Motor neuron (in vitro differentiated cells): ENCODE measurements around the gene TMEM43. TPM values are rescaled to one million over a fixed set of nuclear protein-coding genes. Genes with fewer than 3 reads are reported as not detected.

Source experiments
- ATAC-seq, 8 experiments: fragments of 200-7000 bp; cut with Tn5 transposase; replicated peaks in 6 of 8; 2 replicates each; pipeline ENCODE4 v1.8.0; 2021; ENCODE audit warnings: mild to moderate bottlenecking in 8 of 8, moderate library complexity in 8 of 8
- H3K27ac ChIP-seq, 2 donors: fragments of 250-450 bp; sonication (Bioruptor Pico); 2 replicates each; pipeline ENCODE4 v1.9.0; 2021; ENCODE audit warnings: antibody characterized with exemption in 2 of 2, mild to moderate bottlenecking in 2 of 2, moderate library complexity in 1 of 2
- H3K4me1 ChIP-seq, 2 donors: fragments of 250-450 bp; sonication (Bioruptor Pico); replicated peaks in 1 of 2; 2 replicates each; pipeline ENCODE4 v1.6.1; 2021; ENCODE audit warnings: antibody characterized with exemption in 2 of 2, mild to moderate bottlenecking in 2 of 2, moderate library complexity in 1 of 2
- H3K4me3 ChIP-seq, 5 donors: fragments of 250-450 bp; sonication (Bioruptor Pico); 2 replicates each; pipeline ENCODE4 v1.9.0; 2021; ENCODE audit warnings: antibody characterized with exemption in 5 of 5, mild to moderate bottlenecking in 5 of 5, moderate library complexity in 4 of 5
- WGBS, 10 experiments: fragments of 450-650 bp; shearing (Covaris generic); methylation state at CpG; one replicate each; pipeline ENCODE4 v1.0.0; 2022; 5-methylcytosine and 5-hydroxymethylcytosine counted together
- in situ Hi-C, 9 experiments: fragments of 400-800 bp; cut with MboI; loops; one replicate each; pipeline ENCODE4 v1.15.0; 2021; ENCODE audit warnings: low sequenced_read_pairs in 9 of 9, low pct_unique_long_range_greater_than_20kb in 2 of 9; ENCODE audit not compliant: unreplicated experiment in 9 of 9
- total RNA-seq, 8 experiments: library from RNA; unstranded; fragments of 300-600 nt; gene quantifications; 2 replicates each; pipeline versions ENCODE4 v1.2.3 to v1.2.4, GENCODE V29; 2022

TMEM43 gene
- total RNA-seq, 8 experiments from 2014 or later, result 27.7 to 81.8 (median 48.6) TPM

DNA sequence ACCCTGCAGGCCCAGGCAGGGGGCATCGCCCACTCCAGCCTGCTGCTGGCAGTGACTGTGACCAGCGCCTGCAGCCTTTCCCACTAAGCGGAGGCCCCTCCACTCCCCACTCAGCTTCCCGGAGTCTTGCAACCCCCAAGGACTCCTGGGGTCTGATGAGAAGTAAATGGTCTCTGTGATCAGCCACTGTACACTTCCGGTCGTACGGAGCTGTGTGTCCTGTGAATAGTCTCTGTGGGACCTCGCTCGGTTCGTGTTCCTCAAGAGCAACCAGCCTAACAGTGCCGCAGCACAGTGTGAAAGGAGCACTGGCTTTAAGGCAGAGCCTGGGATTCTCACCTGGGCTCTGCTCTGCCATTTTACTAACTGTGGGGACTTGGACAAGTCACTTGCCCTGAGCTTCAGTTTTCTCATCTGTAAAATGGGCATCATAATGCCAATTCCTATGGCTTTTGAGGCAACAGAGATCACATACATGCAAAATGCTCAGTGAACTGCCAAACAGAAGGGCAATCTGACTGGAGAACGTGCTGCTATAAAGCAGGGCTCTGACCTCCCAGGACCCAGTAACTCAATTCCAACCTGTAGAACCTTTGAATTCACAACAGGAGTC, 26.7 kb downstream of the TMEM43 start:
- ATAC-seq, result no peak
- Histone ChIP-seq H3K27ac (no peak overlapping the region), H3K4me3 (no peak overlapping the region), H3K4me1 (no peaks in the 10 kb centered on the region)
- 67 to 100% (median 96%) methylated on average over 1 to 11 of the region's 12 CpGs; no CpG with 5 or more reads in 4 of the 10 experiments for WGBS, 10 experiments
- in situ Hi-C loops, result no loop called here

DNA sequence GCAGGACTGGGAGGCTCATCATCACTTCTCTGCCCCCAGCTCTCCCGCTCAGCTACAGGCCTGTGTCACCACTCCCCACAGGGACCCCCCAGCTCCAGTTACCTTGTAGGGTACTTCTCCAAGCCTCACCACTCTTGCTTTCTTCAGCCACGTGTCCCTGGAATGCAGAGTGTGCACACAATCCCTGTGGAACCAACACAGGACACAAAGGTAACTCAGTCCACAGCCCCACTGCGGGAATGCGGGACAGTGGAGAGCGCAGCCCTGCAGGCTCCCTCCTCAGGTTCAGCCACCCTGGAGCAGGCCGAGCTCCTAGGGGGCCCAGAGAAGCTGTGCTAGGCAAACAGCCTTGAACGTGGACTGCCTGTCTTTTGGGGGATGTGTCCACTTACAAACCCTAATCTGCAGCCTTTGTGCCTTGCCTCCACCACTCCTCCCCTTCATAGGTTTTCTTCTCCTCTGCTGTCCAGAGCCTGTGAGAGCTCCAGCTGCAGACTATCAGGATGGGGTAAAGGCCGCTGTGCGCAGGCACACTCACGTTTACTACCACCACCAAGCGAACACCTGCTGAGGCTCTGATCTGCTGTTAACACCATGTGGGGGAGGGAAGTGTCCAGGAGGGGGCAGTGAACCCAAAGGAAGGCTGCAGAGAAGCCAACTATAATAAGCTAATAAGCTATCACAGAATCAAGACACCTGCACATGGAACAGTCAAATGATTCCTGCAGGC, 27.5 kb downstream of the TMEM43 start:
- no peak for ATAC-seq
- 65 to 92% (median 82%) methylated on average over 2 to 6 of the region's 11 CpGs; no CpG with 5 or more reads in 3 of the 10 experiments for WGBS, 10 experiments
- H3K4me3 ChIP-seq, result no peak overlapping the region
- in situ Hi-C loops, result no loop called here
- no peaks in the 10 kb centered on the region for H3K4me1 ChIP-seq
- no peak overlapping the region for H3K27ac ChIP-seq

DNA sequence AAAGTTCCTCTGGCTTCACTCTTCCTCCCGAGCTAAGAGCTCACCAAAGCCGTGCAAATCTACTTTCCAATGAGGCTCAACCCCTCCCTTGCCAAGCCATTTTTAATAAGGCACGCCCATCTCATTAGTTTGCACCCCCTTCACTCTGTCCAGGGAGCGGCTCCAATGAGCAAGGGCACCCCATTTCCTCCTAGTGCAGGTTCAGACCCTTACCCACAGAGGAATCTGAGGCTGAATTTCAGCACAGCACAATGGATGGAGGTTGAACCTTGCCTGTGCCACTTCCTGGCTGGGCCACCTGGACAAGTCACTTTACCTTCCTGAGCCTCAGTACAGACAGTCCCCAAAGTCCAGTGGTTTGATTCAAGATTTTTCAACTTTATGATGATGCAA, 28.1 kb downstream of the TMEM43 start:
- no peak for ATAC-seq
- no peak overlapping the region for H3K4me3 ChIP-seq
- H3K4me1 ChIP-seq, result no peaks in the 10 kb centered on the region
- in situ Hi-C loops, result no loop called here
- WGBS, 10 experiments, result 67 to 100% (median 91%) methylated on average over 1 to 3 of the region's 4 CpGs; no CpG with 5 or more reads in 2 of the 10 experiments
- H3K27ac ChIP-seq, result no peak overlapping the region

DNA sequence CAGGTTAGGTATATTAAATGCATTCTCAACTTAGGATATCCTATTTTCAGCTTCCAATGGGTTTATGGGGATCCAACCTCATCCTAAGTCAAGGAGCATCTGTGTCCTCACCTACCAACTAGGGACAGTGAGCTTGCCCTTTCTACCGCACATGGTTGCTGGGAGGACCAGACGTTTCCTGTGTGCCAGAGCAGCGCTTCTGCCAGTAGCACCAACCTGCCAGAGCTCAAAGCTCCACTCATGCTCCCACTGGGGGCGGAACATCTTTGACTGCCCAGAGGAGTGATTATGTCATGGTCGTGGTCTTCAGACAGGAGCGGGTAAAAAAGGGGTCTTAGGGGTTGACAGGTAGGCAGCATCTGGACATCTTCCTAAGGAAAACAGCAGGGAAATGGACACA, 28.8 kb downstream of the TMEM43 start:
- 93 to 100% (median 100%) methylated on average over 1 to 3 of the region's 6 CpGs; no CpG with 5 or more reads in 6 of the 10 experiments for WGBS, 10 experiments
- H3K27ac ChIP-seq, result no peak overlapping the region
- H3K4me1 ChIP-seq, result no peaks in the 10 kb centered on the region
- in situ Hi-C loops, result no loop called here
- ATAC-seq, result no peak
- H3K4me3 ChIP-seq, result no peak overlapping the region

GRCh38 chr3:14154276-14154675, 29.4 kb downstream of the TMEM43 start:
- Histone ChIP-seq H3K4me3 (no peak overlapping the region), H3K27ac (no peak overlapping the region), H3K4me1 (no peaks in the 10 kb centered on the region)
- 50 to 100% (median 93%) methylated on average over 2 to 5 of the region's 5 CpGs; no CpG with 5 or more reads in 2 of the 10 experiments for WGBS, 10 experiments
- in situ Hi-C loops, result no loop called here
- peak in 4 of 8 experiments; percentile 29 to 83 (median 71) for ATAC-seq

DNA sequence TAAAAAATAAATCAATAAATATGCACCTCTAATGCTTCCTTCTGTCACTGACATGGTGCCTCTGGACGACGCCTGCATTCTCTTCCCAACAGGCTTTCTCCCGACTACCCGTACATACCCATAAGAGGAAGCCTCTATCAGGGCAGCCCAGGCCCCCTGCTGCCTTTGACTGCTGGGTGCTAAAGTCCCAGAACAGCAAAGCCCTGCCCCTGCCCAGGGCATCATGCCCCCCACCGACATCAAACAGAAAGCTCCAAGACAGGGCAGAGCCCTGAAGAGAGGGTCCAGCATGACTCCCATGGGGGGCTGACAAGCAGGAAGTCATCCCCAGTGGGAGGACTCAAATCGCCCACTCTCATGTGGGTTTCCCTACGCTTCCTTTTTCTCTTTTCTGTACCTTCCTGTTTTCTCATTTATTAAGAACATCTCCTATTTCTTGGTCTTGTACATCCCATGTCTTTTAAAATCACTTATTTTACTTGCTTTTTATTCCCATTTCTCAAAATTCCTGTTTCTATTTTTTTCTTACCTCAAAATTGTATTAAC, 30.1 kb downstream of the TMEM43 start:
- no peak overlapping the region for H3K4me3 ChIP-seq
- 80 to 100% (median 97%) methylated on average over 1 to 5 of the region's 7 CpGs for WGBS, 10 experiments
- in situ Hi-C loops, result no loop called here
- no peak for ATAC-seq
- H3K4me1 ChIP-seq, result no peaks in the 10 kb centered on the region
- H3K27ac ChIP-seq, result no peak overlapping the region

DNA sequence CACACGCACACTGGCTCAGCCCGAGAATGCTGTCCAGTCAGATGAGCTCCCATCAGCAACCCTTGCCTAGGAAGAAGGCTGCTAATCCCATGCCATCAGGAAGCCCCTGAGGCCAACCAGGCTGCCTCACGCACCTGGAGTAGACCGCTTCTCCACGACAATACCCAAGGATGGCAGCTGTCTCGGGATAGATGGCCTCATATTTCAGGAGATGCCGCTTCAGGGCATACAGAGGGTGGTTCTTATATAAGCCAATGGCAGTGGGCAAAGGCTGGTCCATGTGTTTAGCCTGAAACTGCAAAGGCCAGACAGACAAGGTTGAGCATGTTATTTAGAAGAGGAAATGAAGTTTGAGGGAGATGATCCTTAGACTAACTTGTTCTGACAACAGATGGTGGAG, 31.3 kb downstream of the TMEM43 start:
- Histone ChIP-seq H3K4me3 (no peak overlapping the region), H3K27ac (no peak overlapping the region), H3K4me1 (no peaks in the 10 kb centered on the region)
- 72 to 100% (median 94%) methylated on average over 2 to 5 of the region's 7 CpGs; no CpG with 5 or more reads in 1 of the 10 experiments for WGBS, 10 experiments
- in situ Hi-C loops, result no loop called here
- ATAC-seq, result no peak

- in situ Hi-C loops, result no loop called here
- no peak overlapping the region for H3K4me3 ChIP-seq
- 80 to 100% (median 96%) methylated on average over 1 to 11 of the region's 13 CpGs; no CpG with 5 or more reads in 1 of the 10 experiments for WGBS, 10 experiments
- H3K4me1 ChIP-seq, result no peaks in the 10 kb centered on the region
- no peak overlapping the region for H3K27ac ChIP-seq
- no peak for ATAC-seq
Measured at GRCh38 chr3:14156843-14157561, 32.1 kb downstream of the TMEM43 start.

DNA sequence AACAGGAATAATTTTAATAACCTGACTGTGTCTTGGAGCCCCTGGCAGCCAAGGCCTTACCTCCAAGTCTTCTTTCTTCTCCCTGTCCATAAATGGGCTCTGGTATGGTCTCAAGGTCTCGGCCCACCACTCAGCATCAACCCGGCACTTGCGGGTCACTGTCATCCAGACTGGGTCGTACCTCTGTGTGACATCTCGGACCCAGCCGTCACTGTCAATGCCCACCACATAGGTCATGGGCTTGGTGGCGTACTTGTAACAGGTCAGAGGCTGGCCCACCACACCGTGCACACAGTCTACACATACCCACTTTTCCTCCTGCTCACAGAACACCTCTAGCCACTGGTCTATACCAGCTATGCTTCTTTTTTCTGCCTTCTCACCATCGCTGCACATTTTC, 33.1 kb downstream of the TMEM43 start:
- H3K27ac ChIP-seq, result no peak overlapping the region
- WGBS, 10 experiments, result 84 to 100% (median 97%) methylated on average over 1 to 9 of the region's 9 CpGs; no CpG with 5 or more reads in 5 of the 10 experiments
- H3K4me1 ChIP-seq, result no peaks in the 10 kb centered on the region
- no peak for ATAC-seq
- H3K4me3 ChIP-seq, result no peak overlapping the region
- in situ Hi-C loops, result no loop called here

DNA sequence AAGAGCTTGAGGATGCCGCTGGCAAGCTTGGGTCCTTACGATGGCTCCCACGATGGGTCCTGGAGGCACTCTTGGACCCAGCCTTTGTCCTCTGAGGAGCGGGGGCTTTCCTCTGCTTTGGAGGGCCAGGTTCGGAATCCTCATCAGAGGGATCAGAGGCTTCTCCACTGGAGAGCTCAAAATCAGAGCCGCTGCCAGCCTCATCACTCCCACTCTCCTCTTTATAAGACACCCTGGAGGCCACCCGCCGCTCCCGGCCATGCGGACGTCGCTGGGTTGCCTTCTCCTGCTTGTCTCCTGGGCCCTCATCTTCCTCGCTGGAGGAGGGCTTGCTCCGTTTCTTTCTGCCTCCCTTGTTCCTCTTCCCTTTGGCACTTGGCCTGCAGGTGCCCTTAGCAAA, 33.5 kb downstream of the TMEM43 start:
- no peak for ATAC-seq
- H3K27ac ChIP-seq, result no peak overlapping the region
- H3K4me3 ChIP-seq, result no peak overlapping the region
- WGBS, 10 experiments, result 85 to 100% (median 99%) methylated on average over 1 to 10 of the region's 14 CpGs; no CpG with 5 or more reads in 2 of the 10 experiments
- in situ Hi-C loops, result no loop called here
- H3K4me1 ChIP-seq, result no peaks in the 10 kb centered on the region

DNA sequence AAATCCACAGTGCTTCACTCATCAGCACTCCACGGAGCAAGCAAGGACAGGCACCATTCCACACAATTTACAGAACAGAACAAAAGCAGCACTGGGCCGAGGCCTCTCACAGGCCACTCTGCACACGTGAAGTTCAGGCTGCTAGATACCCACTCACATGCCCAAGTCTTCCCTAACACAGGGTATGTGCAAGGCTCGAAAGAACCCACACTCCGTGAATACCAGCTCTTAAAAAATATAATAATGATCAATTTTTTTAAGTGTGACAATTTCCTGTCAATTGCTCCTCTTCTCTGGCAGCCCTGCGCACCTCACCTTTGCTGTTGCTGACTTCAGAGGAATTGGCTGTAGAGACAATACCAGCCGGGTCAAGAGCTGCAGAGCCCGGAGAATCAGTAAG, 34.6 kb downstream of the TMEM43 start:
- in situ Hi-C loops, result no loop called here
- 87 to 100% (median 94%) methylated on average over 1 to 5 of the region's 8 CpGs; no CpG with 5 or more reads in 1 of the 10 experiments for WGBS, 10 experiments
- no peak for ATAC-seq

DNA sequence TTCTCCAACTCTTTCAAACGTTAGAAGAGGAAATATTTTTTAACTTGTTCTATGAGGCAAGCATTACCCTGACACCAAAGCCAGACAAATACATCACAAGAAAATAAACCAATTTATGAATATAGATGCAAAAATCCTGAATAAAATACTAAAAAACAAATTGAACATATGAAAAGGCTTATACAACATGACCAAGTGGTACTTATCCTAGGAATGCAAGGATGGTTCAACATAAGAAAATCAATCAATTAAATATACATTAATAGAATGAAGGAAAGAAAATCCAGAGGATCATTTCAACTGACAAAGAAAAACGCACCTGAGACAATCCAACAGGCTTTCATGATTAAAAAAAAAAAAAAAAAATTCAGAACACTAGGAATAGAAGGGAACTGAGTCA, 36.4 kb downstream of the TMEM43 start:
- in situ Hi-C loops, result no loop called here
- WGBS, 10 experiments, result 80 to 100% (median 98%) methylated on average over 1 to 2 of the region's 2 CpGs
- Histone ChIP-seq H3K4me3 (no peak overlapping the region), H3K4me1 (no peaks in the 10 kb centered on the region), H3K27ac (no peak overlapping the region)
- ATAC-seq, result no peak

More for the DNA sequence above, 34.6 kb downstream of the TMEM43 start:
- no peak overlapping the region for H3K4me3 ChIP-seq
- no peaks in the 10 kb centered on the region for H3K4me1 ChIP-seq
- H3K27ac ChIP-seq, result no peak overlapping the region

DNA sequence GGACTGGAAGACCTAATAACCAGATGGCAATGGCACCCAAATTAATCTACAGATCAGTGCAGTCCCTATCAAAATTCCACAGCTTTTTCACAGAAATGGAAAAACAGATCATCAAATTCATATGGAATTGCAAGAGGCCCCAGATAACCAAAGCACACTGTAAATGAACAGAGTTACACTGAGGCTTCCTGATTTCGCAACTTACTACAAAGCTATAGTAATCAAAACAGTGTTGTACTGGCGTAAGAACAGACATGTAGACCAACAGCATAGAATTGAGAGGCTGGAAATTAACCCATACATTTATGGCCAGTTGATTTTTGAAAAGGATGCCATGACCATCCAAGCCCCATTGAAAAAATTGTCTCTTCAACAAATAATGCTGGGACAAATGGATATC, 37.3 kb downstream of the TMEM43 start:
- Histone ChIP-seq H3K27ac (no peak overlapping the region), H3K4me3 (no peak overlapping the region), H3K4me1 (no peaks in the 10 kb centered on the region)
- WGBS, 10 experiments, result 75 to 100% (median 100%) methylated on average over 1 to 2 of the region's 2 CpGs; no CpG with 5 or more reads in 1 of the 10 experiments
- no peak for ATAC-seq
- in situ Hi-C loops, result no loop called here
